ENCODE measurements around the gene SLCO2B1.
A peak's percentile ranks its signal among the peaks of the same experiment; 100 is the strongest.

The SLCO2B1 gene

GRCh38 chr11:75145196-75145971, 5.5 kb upstream of the SLCO2B1 start:
- DNase-seq, result no peak

GRCh38 chr11:75145972-75146519, 4.9 kb upstream of the SLCO2B1 start:
- no peak for DNase-seq

GRCh38 chr11:75146711-75147110, 4.2 kb upstream of the SLCO2B1 start:
- DNase-seq, result no peak

- no peak for DNase-seq
Observed at GRCh38 chr11:75147191-75147874, 3.6 kb upstream of the SLCO2B1 start.

- peak in 7 of 14 donors; percentile 11 to 49 (median 16) for DNase-seq
Observed at GRCh38 chr11:75147875-75148263, 3.0 kb upstream of the SLCO2B1 start.

- no peak for DNase-seq
Observed at GRCh38 chr11:75148436-75148983, 2.4 kb upstream of the SLCO2B1 start.

- no peak for DNase-seq
Observed at GRCh38 chr11:75149766-75150465, 991 bp upstream of the SLCO2B1 start.

- DNase-seq, result no peak
Observed at GRCh38 chr11:75151346-75152047, 590 bp downstream of the SLCO2B1 start.

GRCh38 chr11:75152090-75152489, 1.2 kb downstream of the SLCO2B1 start:
- no peak for DNase-seq

- DNase-seq, result no peak
Observed at GRCh38 chr11:75152651-75153427, 1.9 kb downstream of the SLCO2B1 start.

- DNase-seq, result no peak
Observed at GRCh38 chr11:75154646-75155569, 4.0 kb downstream of the SLCO2B1 start.

- no peak for DNase-seq
Observed at GRCh38 chr11:75155570-75156422, 4.9 kb downstream of the SLCO2B1 start.

- DNase-seq, result no peak
Observed at GRCh38 chr11:75158241-75158640, 7.3 kb downstream of the SLCO2B1 start.

GRCh38 chr11:75158696-75159150, 7.8 kb downstream of the SLCO2B1 start:
- DNase-seq, result no peak

GRCh38 chr11:75159151-75159953, 8.4 kb downstream of the SLCO2B1 start:
- DNase-seq, result no peak

GRCh38 chr11:75160220-75160757, 9.4 kb downstream of the SLCO2B1 start:
- DNase-seq, result peak in 1 of 14 donors; percentile 4

GRCh38 chr11:75160880-75161279, 10.0 kb downstream of the SLCO2B1 start:
- no peak for DNase-seq

Data from C1 segment of cervical spinal cord (tissue), 14 donors.